GM19452 (cell line): ENCODE measurements around the gene IGFN1.

Experiments used
- ATAC-seq: cut with Tn5 transposase; IDR thresholded peaks from one replicate; pipeline ENCODE4 v1.9.1; 2021; ENCODE audit not compliant: unreplicated experiment

Gene IGFN1

GRCh38 chr1:201190624-201191051 is at the start of gene IGFN1:
TSS of gene IGFN1 (plus strand) at chr1:201190824. CDS start at chr1:201193294, 2,470 bp downstream.
- ATAC-seq = no peak

- ATAC-seq = no peak
Measured at GRCh38 chr1:201140941-201141260, 49.7 kb upstream of the IGFN1 start.

GRCh38 chr1:201141418-201141817 is 49.2 kb upstream of the IGFN1 start:
- no peak for ATAC-seq

GRCh38 chr1:201142011-201142848 is 48.4 kb upstream of the IGFN1 start:
- ATAC-seq = no peak

- ATAC-seq = no peak
Measured at GRCh38 chr1:201142849-201143725, 47.5 kb upstream of the IGFN1 start.

- no peak for ATAC-seq
Measured at GRCh38 chr1:201143726-201144635, 46.6 kb upstream of the IGFN1 start.

GRCh38 chr1:201144701-201145100 is 45.9 kb upstream of the IGFN1 start:
- no peak for ATAC-seq

- ATAC-seq = no peak
Measured at GRCh38 chr1:201145132-201145531, 45.5 kb upstream of the IGFN1 start.

- no peak for ATAC-seq
Measured at GRCh38 chr1:201145816-201146215, 44.8 kb upstream of the IGFN1 start.

GRCh38 chr1:201146626-201147390 is 43.8 kb upstream of the IGFN1 start:
- ATAC-seq = no peak

GRCh38 chr1:201147396-201148015 is 43.1 kb upstream of the IGFN1 start:
- no peak for ATAC-seq

- no peak for ATAC-seq
Measured at GRCh38 chr1:201149400-201149799, 41.2 kb upstream of the IGFN1 start.

- ATAC-seq = peak; percentile 72
Measured at GRCh38 chr1:201153474-201154388, 36.9 kb upstream of the IGFN1 start.

- ATAC-seq = peak; percentile 98
Measured at GRCh38 chr1:201154389-201155165, 36.0 kb upstream of the IGFN1 start, which contains the start of gene TMEM9. TSS of gene TMEM9 (minus strand) at chr1:201154474. CDS start at chr1:201153923, 551 bp downstream.

GRCh38 chr1:201155354-201155753 is 35.3 kb upstream of the IGFN1 start:
- no peak for ATAC-seq

- no peak for ATAC-seq
Measured at GRCh38 chr1:201156346-201156745, 34.3 kb upstream of the IGFN1 start.

GRCh38 chr1:201156819-201157218 is 33.8 kb upstream of the IGFN1 start:
- ATAC-seq = no peak

- ATAC-seq = no peak
Measured at GRCh38 chr1:201157949-201158348, 32.7 kb upstream of the IGFN1 start.
